Heart left ventricle (tissue), 16 donors: ENCODE data around the gene KRTAP4-11. TPM values are rescaled to one million over a fixed set of nuclear protein-coding genes. Genes with fewer than 3 reads are reported as not detected.
"Not testable (repeated sequence)": the region's sequence is repeated elsewhere in the genome, so short reads cannot be mapped to it uniquely, and the experiment has no call there.

Experiments
- ATAC-seq, 4 donors: fragments of 200-7000 bp; cut with Tn5 transposase; one replicate each; pipeline ENCODE4 v1.9.1; 2020 to 2022; ENCODE audit warnings: moderate library complexity in 4 of 4, mild to moderate bottlenecking in 3 of 4, moderate number of reproducible peaks in 1 of 4
- DNase-seq, 5 donors: peaks; one replicate each; pipeline ENCODE4 v3.0.0-alpha.2; 2020
- H3K27ac ChIP-seq, 12 donors: fragments of 200-600 bp; sonication (generic) in 4 of 12; one replicate each; pipeline versions ENCODE4 v1.5.0 to v1.8.0; 2016 to 2022; ENCODE audit warnings: mild to moderate bottlenecking in 2 of 12
- H3K27me3 ChIP-seq, 9 donors: fragments of 200-600 bp; sonication (generic) in 2 of 9; one replicate each; pipeline versions ENCODE4 v1.5.1 to v1.8.0; 2016 to 2022; ENCODE audit warnings: mild to moderate bottlenecking in 3 of 9
- H3K36me3 ChIP-seq, 9 donors: fragments of 200-600 bp; sonication (generic) in 2 of 9; one replicate each; pipeline versions ENCODE4 v1.5.0 to v1.8.0; 2018 to 2022; ENCODE audit warnings: mild to moderate bottlenecking in 2 of 9
- H3K4me1 ChIP-seq, 12 donors: fragments of 200-600 bp; sonication (generic) in 4 of 12; one replicate each; pipeline versions ENCODE4 v1.5.0 to v1.8.0; 2016 to 2022; ENCODE audit warnings: mild to moderate bottlenecking in 3 of 12
- H3K4me3 ChIP-seq, 12 donors: fragments of 200-600 bp; sonication (generic) in 4 of 12; one replicate each; pipeline versions ENCODE4 v1.5.0 to v1.8.0; 2017 to 2022; ENCODE audit warnings: mild to moderate bottlenecking in 9 of 12, moderate library complexity in 4 of 12
- H3K9me3 ChIP-seq, 12 donors: fragments of 200-600 bp; sonication (generic) in 4 of 12; one replicate each; pipeline versions ENCODE4 v1.5.0 to v1.8.0; 2016 to 2022; ENCODE audit warnings: mild to moderate bottlenecking in 1 of 12
- POLR2A ChIP-seq, 2 donors: fragments of 450-650 bp; IDR thresholded peaks; one replicate each; pipeline ENCODE4 v1.6.1; 2017; ENCODE audit warnings: antibody characterized with exemption in 2 of 2, mild to moderate bottlenecking in 2 of 2, moderate library complexity in 2 of 2
- WGBS, 4 donors: extraction: QIAGEN DNeasy Blood & Tissue Kit in 2 of 4; methylation state at CpG; one replicate each; pipeline versions ENCODE4 v1.1.5 to v1.1.7; 2013 to 2018; 5-methylcytosine and 5-hydroxymethylcytosine counted together
- intact Hi-C, 10 donors: fragments of 100-400 bp; cut with DNase I; formaldehyde crosslinking; loops; one replicate each; pipeline versions ENCODE4 v1.11.1 to v1.14.2; 2022
- polyA plus RNA-seq, 2 donors: library from polyadenylated mRNA; stranded (reverse); fragments of 200-250 nt; gene quantifications; one replicate each; pipeline ENCODE4 v1.2.3, GENCODE V29; 2013
- total RNA-seq, 9 donors: library from RNA; depleted of rRNA in 2 of 9; stranded (reverse); fragments of >200 nt in 2 of 9; fragmentation: NEBNext Ultra II Directional in 3 of 9; extraction: Animal tissue kit (Norgen Biotek cat#: 25700) in 3 of 9; gene quantifications; one replicate each; pipeline versions ENCODE4 v1.1.0 to v1.2.4, GENCODE V29; 2016 to 2023
- TF ChIP-seq, protein P1 (sequence below), 12 donors: fragments of 200-600 bp; sonication (generic) in 4 of 12; IDR thresholded peaks; one replicate each; pipeline versions ENCODE4 v1.5.0 to v1.8.0; 2018 to 2022; ENCODE audit warnings: antibody characterized with exemption in 12 of 12, mild to moderate bottlenecking in 5 of 12
- donor health status: ischemic (EF 13 %, LVEDD 7.1; RV severe dilation, severe dysfunction).
- donor health status: healthy with polysubstance abuse.
- donor health status: DM: no; HTN: yes; CAD: no.
- donor health status: DM: no; HTN: no; CAD: no.
- donor health status: ischemic (EF 25% LVEDD 6.9; RV normal size, moderate dysfunction).
- donor health status: ischemic (EF 25% LVEDD 5.7; RV mildly dilated, moderate dysfunction).
- donor health status: healthy.
- donor health status: DM: yes; HTN: yes; CAD: no.
- donor health status: ischemic (EF 35%, LVEDD 5.7; RV mildly dilated, moderate dysfunction).
- donor health status: nonischemic (EF 11% LVEDD 7.7; RV severe dilation, severe dysfunction).
- donor health status: DM: yes; HTN: yes; CAD: no.
- donor health status: PGD.
- donor health status: ischemic (EF 29% LVEDD 5.4; RV normal size, mild dysfunction).
- donor health status: nonischemic (EF 23%, LVEDD 6.1; RV moderate dilation, normal function).

Gene KRTAP4-11
- total and polyA plus RNA-seq, 11 donors, result not detected

DNA sequence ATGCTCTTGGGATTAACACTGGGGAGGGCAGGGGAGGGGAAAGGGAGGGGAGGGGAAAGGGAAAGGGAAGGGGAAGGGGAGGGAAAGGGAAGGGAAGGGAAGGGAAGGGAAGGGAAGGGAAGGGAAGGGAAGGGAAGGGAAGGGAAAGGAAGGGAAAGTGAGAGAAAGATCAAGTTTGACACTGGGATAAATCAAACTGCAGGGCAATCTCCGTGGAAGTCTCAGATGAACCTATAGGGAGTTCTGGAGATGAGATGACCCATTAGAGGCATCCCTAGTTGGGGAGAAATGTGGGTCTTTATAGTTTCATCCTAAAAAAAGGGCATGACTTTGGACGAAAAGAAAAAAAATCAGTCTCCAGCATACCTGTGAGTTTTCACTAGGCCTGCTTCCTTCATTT is 3.6 kb upstream of the KRTAP4-11 start:
- DNase-seq, result no peak
- peaks cover 0 to 18% (median 0%) of the 10 kb centered on the region in 9 donors for H3K27me3 ChIP-seq
- intact Hi-C loops, result no loop called here
- no peak for ATAC-seq
- no peaks in the 10 kb centered on the region for H3K9me3 ChIP-seq
- no peak overlapping the region for H3K27ac ChIP-seq
- no peaks in the 10 kb centered on the region for H3K36me3 ChIP-seq
- H3K4me3 ChIP-seq, result no peak overlapping the region
- no peak for TF ChIP-seq POLR2A (IDR thresholded peaks at IDR 0.05)
- TF ChIP-seq, protein P1, sequence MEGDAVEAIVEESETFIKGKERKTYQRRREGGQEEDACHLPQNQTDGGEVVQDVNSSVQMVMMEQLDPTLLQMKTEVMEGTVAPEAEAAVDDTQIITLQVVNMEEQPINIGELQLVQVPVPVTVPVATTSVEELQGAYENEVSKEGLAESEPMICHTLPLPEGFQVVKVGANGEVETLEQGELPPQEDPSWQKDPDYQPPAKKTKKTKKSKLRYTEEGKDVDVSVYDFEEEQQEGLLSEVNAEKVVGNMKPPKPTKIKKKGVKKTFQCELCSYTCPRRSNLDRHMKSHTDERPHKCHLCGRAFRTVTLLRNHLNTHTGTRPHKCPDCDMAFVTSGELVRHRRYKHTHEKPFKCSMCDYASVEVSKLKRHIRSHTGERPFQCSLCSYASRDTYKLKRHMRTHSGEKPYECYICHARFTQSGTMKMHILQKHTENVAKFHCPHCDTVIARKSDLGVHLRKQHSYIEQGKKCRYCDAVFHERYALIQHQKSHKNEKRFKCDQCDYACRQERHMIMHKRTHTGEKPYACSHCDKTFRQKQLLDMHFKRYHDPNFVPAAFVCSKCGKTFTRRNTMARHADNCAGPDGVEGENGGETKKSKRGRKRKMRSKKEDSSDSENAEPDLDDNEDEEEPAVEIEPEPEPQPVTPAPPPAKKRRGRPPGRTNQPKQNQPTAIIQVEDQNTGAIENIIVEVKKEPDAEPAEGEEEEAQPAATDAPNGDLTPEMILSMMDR (IDR thresholded peaks at IDR 0.05), result no peak
- 78 to 95% (median 84%) methylated on average over 2 of the region's 2 CpGs for WGBS, 4 donors
- no peaks in the 10 kb centered on the region for H3K4me1 ChIP-seq

DNA sequence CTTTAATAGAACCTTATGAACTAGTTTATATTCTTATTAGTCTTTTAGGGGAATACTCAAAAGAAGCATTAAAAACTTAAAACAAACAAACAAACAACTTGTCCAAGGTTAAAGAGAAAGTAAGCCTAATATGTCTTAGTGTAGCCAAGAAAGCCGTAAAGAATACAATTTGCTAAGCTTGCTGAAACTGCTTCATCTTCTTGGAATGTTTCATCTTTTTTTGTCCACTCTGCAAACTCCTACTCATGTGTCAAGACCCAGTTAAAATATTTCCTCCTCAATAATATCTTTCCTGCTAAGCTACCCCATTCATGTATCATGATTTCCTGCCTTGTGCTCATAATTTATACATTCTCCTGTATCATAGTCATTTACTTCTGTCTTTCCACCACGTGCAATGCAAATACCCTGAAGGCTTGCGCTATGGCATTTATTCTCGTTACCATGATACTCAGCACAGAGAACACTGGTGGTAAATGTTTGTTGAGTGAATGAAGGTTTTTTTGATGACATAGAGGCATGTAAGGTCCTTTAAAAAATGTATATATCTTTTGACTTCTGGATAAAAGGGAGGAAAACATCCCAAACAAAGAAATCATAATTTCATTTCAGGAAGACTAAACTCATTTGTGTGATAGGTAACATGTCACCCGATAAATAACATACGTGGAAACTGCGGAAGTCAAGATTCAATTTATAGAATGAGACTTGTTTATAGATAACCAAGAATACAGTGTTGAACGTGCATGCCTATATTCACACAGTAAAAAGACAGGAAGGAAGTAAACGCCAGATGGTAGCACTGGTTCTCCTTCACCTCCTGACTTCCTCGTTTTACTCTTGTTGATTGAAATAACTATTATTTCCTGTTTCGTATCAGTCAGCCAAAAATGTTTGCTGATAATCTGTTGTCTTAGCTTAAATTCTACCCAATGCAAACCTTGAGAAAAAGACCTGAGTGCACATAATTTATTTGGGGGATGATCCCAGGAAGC is 1.8 kb upstream of the KRTAP4-11 start:
- H3K9me3 ChIP-seq, intact Hi-C loops, H3K27ac ChIP-seq, ATAC-seq, H3K4me1 ChIP-seq, DNase-seq, H3K4me3 ChIP-seq, H3K36me3 ChIP-seq: not testable (repeated sequence)
- 54 to 57% (median 56%) methylated on average over 11 of the region's 11 CpGs for WGBS, 4 donors
- peaks cover 0 to 18% (median 0%) of the 10 kb centered on the region in 9 donors for H3K27me3 ChIP-seq

DNA sequence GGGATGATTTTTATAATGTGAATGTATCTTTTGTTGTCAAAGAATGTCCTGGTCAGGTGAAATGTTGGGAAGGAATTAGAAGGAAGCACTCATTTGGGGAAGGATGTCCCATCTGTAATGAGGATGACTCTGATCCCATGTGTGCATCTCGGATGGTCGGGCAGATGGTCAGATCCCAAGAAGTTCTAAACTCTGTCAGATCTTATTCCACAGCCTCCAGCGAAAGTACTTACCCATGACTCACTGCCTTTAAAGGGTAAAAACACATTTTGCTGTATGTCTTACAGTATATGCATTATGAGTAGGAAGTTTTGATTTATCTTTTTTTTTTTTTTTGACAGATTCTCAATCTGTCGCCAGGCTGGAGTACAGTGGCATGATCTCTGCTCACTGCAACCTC is 548 bp upstream of the KRTAP4-11 start:
- H3K36me3 ChIP-seq, result no peaks in the 10 kb centered on the region
- no peak overlapping the region for H3K27ac ChIP-seq
- H3K4me1 ChIP-seq, result no peaks in the 10 kb centered on the region
- ATAC-seq, result no peak
- intact Hi-C loops, result no loop called here
- H3K9me3 ChIP-seq, result no peaks in the 10 kb centered on the region
- no peak overlapping the region for H3K4me3 ChIP-seq
- 82 to 91% (median 88%) methylated on average over 4 of the region's 4 CpGs for WGBS, 4 donors
- no peak for TF ChIP-seq POLR2A (IDR thresholded peaks at IDR 0.05)
- TF ChIP-seq, protein P1 (IDR thresholded peaks at IDR 0.05), result no peak
- no peak for DNase-seq
- H3K27me3 ChIP-seq, result peaks cover 0 to 18% (median 0%) of the 10 kb centered on the region in 9 donors

DNA sequence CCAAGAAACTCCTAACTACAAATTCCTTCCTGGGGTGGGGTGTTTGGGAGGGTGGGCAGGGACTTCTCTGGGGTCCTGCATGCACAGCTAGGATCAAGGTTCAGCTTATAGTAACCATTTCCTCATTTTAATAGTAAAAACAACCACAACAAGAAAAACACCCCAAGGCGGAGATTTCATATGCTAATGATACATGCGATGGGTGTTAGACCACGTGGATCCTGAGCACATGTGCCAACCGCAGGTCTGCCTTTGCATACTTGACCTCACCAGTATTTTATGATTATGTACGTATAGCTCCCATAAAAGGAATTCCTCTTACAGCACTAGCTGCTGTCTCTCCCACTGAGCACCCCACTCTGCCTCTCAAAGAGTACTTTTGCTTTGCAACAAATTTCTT is 1.9 kb downstream of the KRTAP4-11 start:
- ATAC-seq (no peak), DNase-seq (no peak)
- no peak overlapping the region for H3K27ac ChIP-seq
- no peak for TF ChIP-seq POLR2A (IDR thresholded peaks at IDR 0.05)
- TF ChIP-seq, protein P1 (IDR thresholded peaks at IDR 0.05), result no peak
- no peaks in the 10 kb centered on the region for H3K4me1 ChIP-seq
- WGBS, 4 donors, result 65 to 76% (median 72%) methylated on average over 5 of the region's 5 CpGs
- intact Hi-C loops, result no loop called here
- H3K9me3 ChIP-seq, result no peaks in the 10 kb centered on the region
- peaks cover 0 to 18% (median 0%) of the 10 kb centered on the region in 9 donors for H3K27me3 ChIP-seq
- no peak overlapping the region for H3K4me3 ChIP-seq
- H3K36me3 ChIP-seq, result no peaks in the 10 kb centered on the region
